ENCODE results near the gene JAG2.

Gene JAG2

GRCh38 chr14:105208738-105209075 lies 40.1 kb upstream of the JAG2 start:
- no peak overlapping the region for H3K27ac ChIP-seq (ENCODE audit: low read depth, low read length, poor library complexity, severe bottlenecking)
- H3K9ac ChIP-seq (ENCODE audit: low read length): no peak overlapping the region
- 0 out of 2 replicates have a peak, but pooled peaks cover 3% of the 10 kb centered on the region for H3K36me3 ChIP-seq (ENCODE audit: insufficient read depth, low read length)
- no peak overlapping the region for H2AFZ ChIP-seq (ENCODE audit: low read length)
- no peak overlapping the region for H3K4me2 ChIP-seq (ENCODE audit: low read length)
- no peaks in the 10 kb centered on the region for H3K9me2 ChIP-seq (ENCODE audit: low read depth, low read length)
- H3K4me1 ChIP-seq (ENCODE audit: insufficient read depth, low read length, severe bottlenecking): no peaks in the 10 kb centered on the region
- H3K9me3 ChIP-seq (ENCODE audit: low read length): no peaks in the 10 kb centered on the region
- no peak overlapping the region for H3K4me3 ChIP-seq (ENCODE audit: low read depth, low read length, poor library complexity, severe bottlenecking)
- no peaks in the 10 kb centered on the region for H4K20me1 ChIP-seq (ENCODE audit: insufficient read depth, low read length)
- H3F3A ChIP-seq (ENCODE audit: insufficient read depth, low read length): no peaks in the 10 kb centered on the region
- TF ChIP-seq EZH2 (IDR thresholded peaks at IDR 0.05; ENCODE audit: borderline replicate concordance, low read length): no peak
- TF ChIP-seq CTCF (IDR thresholded peaks at IDR 0.05; ENCODE audit: low read length): no peak
- H3K27me3 ChIP-seq (ENCODE audit: insufficient read depth, low read length): no peaks in the 10 kb centered on the region
- H3K79me2 ChIP-seq (ENCODE audit: insufficient read depth, low read length): no peaks in the 10 kb centered on the region

- H2AFZ ChIP-seq (ENCODE audit: low read length): no peak overlapping the region
- H3K36me3 ChIP-seq (ENCODE audit: insufficient read depth, low read length): 0 out of 2 replicates have a peak, but pooled peaks cover 3% of the 10 kb centered on the region
- no peak overlapping the region for H3K27ac ChIP-seq (ENCODE audit: low read depth, low read length, poor library complexity, severe bottlenecking)
- TF ChIP-seq CTCF (IDR thresholded peaks at IDR 0.05; ENCODE audit: low read length) (no peak), EZH2 (IDR thresholded peaks at IDR 0.05; ENCODE audit: borderline replicate concordance, low read length) (no peak)
- no peak overlapping the region for H3K4me3 ChIP-seq (ENCODE audit: low read depth, low read length, poor library complexity, severe bottlenecking)
- no peaks in the 10 kb centered on the region for H3K9me3 ChIP-seq (ENCODE audit: low read length)
- no peaks in the 10 kb centered on the region for H3K4me1 ChIP-seq (ENCODE audit: insufficient read depth, low read length, severe bottlenecking)
- H3F3A ChIP-seq (ENCODE audit: insufficient read depth, low read length): no peaks in the 10 kb centered on the region
- no peaks in the 10 kb centered on the region for H4K20me1 ChIP-seq (ENCODE audit: insufficient read depth, low read length)
- no peak overlapping the region for H3K9ac ChIP-seq (ENCODE audit: low read length)
- no peak overlapping the region for H3K4me2 ChIP-seq (ENCODE audit: low read length)
- H3K9me2 ChIP-seq (ENCODE audit: low read depth, low read length): no peaks in the 10 kb centered on the region
- no peaks in the 10 kb centered on the region for H3K27me3 ChIP-seq (ENCODE audit: insufficient read depth, low read length)
- no peaks in the 10 kb centered on the region for H3K79me2 ChIP-seq (ENCODE audit: insufficient read depth, low read length)
Observed at GRCh38 chr14:105207996-105208737, 39.6 kb upstream of the JAG2 start.

GRCh38 chr14:105207460-105207901 lies 38.9 kb upstream of the JAG2 start:
- Histone ChIP-seq H3K9ac (ENCODE audit: low read length) (no peak overlapping the region), H3K27ac (ENCODE audit: low read depth, low read length, poor library complexity, severe bottlenecking) (no peak overlapping the region), H3K4me1 (ENCODE audit: insufficient read depth, low read length, severe bottlenecking) (no peaks in the 10 kb centered on the region), H4K20me1 (ENCODE audit: insufficient read depth, low read length) (no peaks in the 10 kb centered on the region), H3K9me2 (ENCODE audit: low read depth, low read length) (no peaks in the 10 kb centered on the region), H3F3A (ENCODE audit: insufficient read depth, low read length) (no peaks in the 10 kb centered on the region), H3K4me2 (ENCODE audit: low read length) (no peak overlapping the region), H3K4me3 (ENCODE audit: low read depth, low read length, poor library complexity, severe bottlenecking) (no peak overlapping the region), H2AFZ (ENCODE audit: low read length) (no peak overlapping the region), H3K79me2 (ENCODE audit: insufficient read depth, low read length) (no peaks in the 10 kb centered on the region), H3K36me3 (ENCODE audit: insufficient read depth, low read length) (0 out of 2 replicates have a peak, but pooled peaks cover 3% of the 10 kb centered on the region), H3K9me3 (ENCODE audit: low read length) (no peaks in the 10 kb centered on the region), H3K27me3 (ENCODE audit: insufficient read depth, low read length) (no peaks in the 10 kb centered on the region)
- no peak for TF ChIP-seq EZH2 (IDR thresholded peaks at IDR 0.05; ENCODE audit: borderline replicate concordance, low read length)
- TF ChIP-seq CTCF (IDR thresholded peaks at IDR 0.05; ENCODE audit: low read length): no peak
